Kidney epithelial cell (primary cell): ENCODE measurements around the gene PTPRJ. TPM values are rescaled to one million over a fixed set of nuclear protein-coding genes. Genes with fewer than 3 reads are reported as not detected.

Experiments used
- DNase-seq: peaks from one replicate; pipeline ENCODE4 v3.0.0-alpha.2; 2010; ENCODE audit warnings: low read depth
- H3K27me3 ChIP-seq: 2 replicates; pipeline ENCODE4 v1.6.0; 2011; ENCODE audit warnings: low read length; ENCODE audit not compliant: control insufficient read depth, insufficient read depth
- H3K36me3 ChIP-seq: 2 replicates; pipeline ENCODE4 v1.5.1; 2011; ENCODE audit warnings: low read length; ENCODE audit not compliant: control insufficient read depth, insufficient read depth
- H3K4me3 ChIP-seq: 2 replicates; pipeline ENCODE4 v1.5.1; 2011; ENCODE audit warnings: low read depth, mild to moderate bottlenecking, control low read depth, low read length
- total RNA-seq: library from RNA; depleted of rRNA; stranded (reverse); fragments of >200 nt; gene quantifications from 2 replicates; pipeline ENCODE4 v1.2.3, GENCODE V29; 2015
- TF ChIP-seq, protein P1 (sequence below): IDR thresholded peaks from 2 replicates; pipeline ENCODE4 v1.5.1; 2011; ENCODE audit warnings: mild to moderate bottlenecking, moderate library complexity, low read length, control low read depth, inconsistent platforms; ENCODE audit not compliant: insufficient read depth, poor library complexity, severe bottlenecking

Gene PTPRJ
- total RNA-seq, 1 donor from 2014 or later: 42.3 TPM

- TF ChIP-seq, protein P1, sequence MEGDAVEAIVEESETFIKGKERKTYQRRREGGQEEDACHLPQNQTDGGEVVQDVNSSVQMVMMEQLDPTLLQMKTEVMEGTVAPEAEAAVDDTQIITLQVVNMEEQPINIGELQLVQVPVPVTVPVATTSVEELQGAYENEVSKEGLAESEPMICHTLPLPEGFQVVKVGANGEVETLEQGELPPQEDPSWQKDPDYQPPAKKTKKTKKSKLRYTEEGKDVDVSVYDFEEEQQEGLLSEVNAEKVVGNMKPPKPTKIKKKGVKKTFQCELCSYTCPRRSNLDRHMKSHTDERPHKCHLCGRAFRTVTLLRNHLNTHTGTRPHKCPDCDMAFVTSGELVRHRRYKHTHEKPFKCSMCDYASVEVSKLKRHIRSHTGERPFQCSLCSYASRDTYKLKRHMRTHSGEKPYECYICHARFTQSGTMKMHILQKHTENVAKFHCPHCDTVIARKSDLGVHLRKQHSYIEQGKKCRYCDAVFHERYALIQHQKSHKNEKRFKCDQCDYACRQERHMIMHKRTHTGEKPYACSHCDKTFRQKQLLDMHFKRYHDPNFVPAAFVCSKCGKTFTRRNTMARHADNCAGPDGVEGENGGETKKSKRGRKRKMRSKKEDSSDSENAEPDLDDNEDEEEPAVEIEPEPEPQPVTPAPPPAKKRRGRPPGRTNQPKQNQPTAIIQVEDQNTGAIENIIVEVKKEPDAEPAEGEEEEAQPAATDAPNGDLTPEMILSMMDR: no peak
- no peak for DNase-seq
- H3K36me3 ChIP-seq: no peaks in the 10 kb centered on the region
- H3K4me3 ChIP-seq: no peak overlapping the region
- no peaks in the 10 kb centered on the region for H3K27me3 ChIP-seq
These were observed 78.4 kb downstream of the PTPRJ start for GRCh38 chr11:48058788-48059187.

DNA sequence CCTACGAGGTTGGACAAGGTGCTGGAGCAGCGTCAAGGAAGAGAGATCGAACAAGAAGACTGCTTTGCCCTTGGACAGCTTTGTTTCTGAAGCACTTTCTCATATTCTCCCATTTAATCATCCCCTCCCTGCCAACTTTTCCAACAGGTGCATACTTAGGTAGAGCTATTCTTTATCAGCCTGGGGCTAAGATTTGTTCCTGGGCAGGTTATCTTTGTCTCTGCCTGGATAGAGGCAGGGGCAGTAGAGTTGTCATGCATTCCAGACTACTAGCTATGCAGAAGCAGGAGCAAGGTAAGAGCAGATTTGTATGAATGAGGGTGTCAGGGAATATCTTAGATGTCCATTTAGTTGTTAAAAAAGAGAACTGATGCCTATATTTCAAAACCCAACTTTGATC lies 82.3 kb downstream of the PTPRJ start:
- TF ChIP-seq, protein P1: no peak
- DNase-seq: no peak
- no peaks in the 10 kb centered on the region for H3K36me3 ChIP-seq
- no peak overlapping the region for H3K4me3 ChIP-seq
- no peaks in the 10 kb centered on the region for H3K27me3 ChIP-seq

DNA sequence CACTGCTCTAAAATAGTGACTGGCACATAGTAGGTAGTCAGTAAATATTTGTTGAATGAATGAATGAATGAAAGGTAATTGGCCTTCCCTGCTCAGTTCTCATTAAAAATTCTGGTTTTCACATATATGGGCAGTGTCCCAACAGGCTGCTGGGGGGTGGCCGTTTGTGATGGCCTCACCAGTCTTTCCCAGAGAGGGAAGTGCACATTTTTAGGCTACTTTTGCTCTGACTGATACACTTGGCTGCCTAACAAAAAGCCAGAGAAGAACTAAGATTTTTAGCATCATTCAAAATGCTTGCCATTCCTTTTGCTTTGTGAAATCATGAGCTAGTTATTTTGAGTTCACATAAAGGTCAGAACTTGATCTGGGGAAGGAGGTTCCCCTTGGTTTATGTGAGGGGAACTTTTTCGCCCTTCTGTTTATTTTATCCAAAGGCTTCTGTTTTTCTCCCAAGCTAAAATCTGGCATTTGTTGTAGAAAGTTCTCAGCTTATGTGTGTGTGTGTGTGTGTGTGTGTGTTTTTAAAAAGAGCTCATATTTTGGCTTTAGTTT lies 83.1 kb downstream of the PTPRJ start:
- H3K4me3 ChIP-seq: no peak overlapping the region
- no peaks in the 10 kb centered on the region for H3K36me3 ChIP-seq
- DNase-seq: peak; percentile 76
- H3K27me3 ChIP-seq: no peaks in the 10 kb centered on the region
- TF ChIP-seq, protein P1: no peak

DNA sequence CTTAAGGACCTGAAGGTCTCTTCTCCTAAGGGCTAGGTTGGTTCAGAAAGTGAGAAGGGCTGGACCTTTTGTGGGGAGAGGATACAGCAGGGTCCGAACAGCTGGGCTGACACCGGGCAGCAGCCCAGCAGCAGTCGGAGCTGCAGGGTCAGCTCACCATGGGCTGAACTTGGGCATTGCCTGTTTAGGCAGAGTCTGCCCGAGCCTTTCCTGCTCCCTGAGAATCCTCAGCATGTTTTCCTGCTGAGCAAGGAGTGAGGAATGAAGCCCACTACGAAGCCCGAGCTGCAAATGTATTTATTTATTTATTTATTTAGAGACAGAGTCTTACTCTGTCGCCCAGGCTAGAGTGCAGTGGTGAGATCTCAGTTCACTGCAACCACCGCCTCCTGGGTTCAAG lies 83.9 kb downstream of the PTPRJ start:
- no peak overlapping the region for H3K4me3 ChIP-seq
- no peak for DNase-seq
- H3K36me3 ChIP-seq: no peaks in the 10 kb centered on the region
- no peaks in the 10 kb centered on the region for H3K27me3 ChIP-seq
- TF ChIP-seq, protein P1: no peak

GRCh38 chr11:48066881-48067800 lies 86.8 kb downstream of the PTPRJ start:
- TF ChIP-seq, protein P1: no peak
- H3K4me3 ChIP-seq: no peak overlapping the region
- no peaks in the 10 kb centered on the region for H3K36me3 ChIP-seq
- no peaks in the 10 kb centered on the region for H3K27me3 ChIP-seq
- DNase-seq: no peak
